ENCODE data around the gene MED13L. TPM values are rescaled to one million over a fixed set of nuclear protein-coding genes. Genes with fewer than 3 reads are reported as not detected.

The MED13L gene
- total RNA-seq, 2 donors from 2014 or later = 121 to 142 TPM

DNA sequence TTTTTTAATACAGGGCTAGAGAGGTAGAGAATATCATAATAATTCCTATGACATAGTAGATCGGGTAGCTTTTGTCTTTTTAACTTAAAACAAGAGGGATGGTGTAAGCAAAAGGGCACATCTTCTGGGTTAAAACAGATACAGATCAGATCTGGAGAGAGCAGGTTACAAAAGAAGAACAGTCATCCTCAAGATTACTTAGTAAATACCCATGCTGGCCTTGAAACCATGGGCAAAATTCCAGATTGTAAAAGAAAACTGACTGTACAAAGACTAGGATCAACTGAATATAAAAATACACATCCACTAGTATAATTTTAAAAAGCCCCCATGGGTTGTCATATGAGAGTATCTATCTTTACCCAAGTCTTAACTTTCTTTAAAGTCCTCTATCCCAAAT, 76.7 kb downstream of the MED13L start:
- DNase-seq (ENCODE audit: low spot score) = no peak
- H3K36me3 Mint-ChIP-seq = no peaks in the 10 kb centered on the region
- H3K27me3 Mint-ChIP-seq = no peaks in the 10 kb centered on the region
- H3K9me3 Mint-ChIP-seq = no peaks in the 10 kb centered on the region
- peak overlapping the region in 1 of 2 donors; percentile 61 for H3K27ac Mint-ChIP-seq
- no peak overlapping the region for H3K4me3 Mint-ChIP-seq
- ATAC-seq = no peak
- H3K4me1 Mint-ChIP-seq (ENCODE audit: low read depth in 2 of 2) = peaks cover 49 to 56% of the 10 kb centered on the region in 2 donors

DNA sequence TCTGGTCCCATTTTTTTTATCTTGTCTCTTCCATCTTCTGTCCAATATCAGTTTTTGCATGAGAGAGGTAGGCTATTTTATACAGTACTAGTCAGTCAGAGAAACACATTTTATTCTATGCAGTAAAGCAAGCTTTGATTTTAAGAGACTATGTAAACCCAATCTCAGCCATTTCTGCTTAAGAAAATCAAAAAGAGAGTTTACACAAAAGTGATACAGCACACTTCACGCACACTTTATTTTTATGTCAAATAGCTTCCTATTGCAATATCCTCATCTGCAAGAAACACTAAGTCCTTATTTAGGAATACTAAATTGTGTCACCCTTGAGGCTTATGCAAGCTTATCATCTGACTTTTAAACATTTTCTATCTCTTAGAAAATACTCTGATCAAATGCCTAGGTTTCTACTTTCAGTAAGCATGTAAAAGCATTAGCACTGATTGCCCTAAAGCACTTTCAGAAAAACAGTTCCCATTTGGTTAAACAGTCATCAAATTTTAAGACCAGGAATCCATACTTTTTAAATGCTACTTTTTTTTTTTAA, 78.3 kb downstream of the MED13L start:
- Mint-ChIP-seq H3K4me1 (ENCODE audit: low read depth in 2 of 2) (peaks cover 57 to 60% of the 10 kb centered on the region in 2 donors), H3K27ac (no peak overlapping the region), H3K36me3 (no peaks in the 10 kb centered on the region), H3K4me3 (no peak overlapping the region), H3K9me3 (no peaks in the 10 kb centered on the region), H3K27me3 (no peaks in the 10 kb centered on the region)
- DNase-seq (ENCODE audit: low spot score) (no peak), ATAC-seq (no peak)

DNA sequence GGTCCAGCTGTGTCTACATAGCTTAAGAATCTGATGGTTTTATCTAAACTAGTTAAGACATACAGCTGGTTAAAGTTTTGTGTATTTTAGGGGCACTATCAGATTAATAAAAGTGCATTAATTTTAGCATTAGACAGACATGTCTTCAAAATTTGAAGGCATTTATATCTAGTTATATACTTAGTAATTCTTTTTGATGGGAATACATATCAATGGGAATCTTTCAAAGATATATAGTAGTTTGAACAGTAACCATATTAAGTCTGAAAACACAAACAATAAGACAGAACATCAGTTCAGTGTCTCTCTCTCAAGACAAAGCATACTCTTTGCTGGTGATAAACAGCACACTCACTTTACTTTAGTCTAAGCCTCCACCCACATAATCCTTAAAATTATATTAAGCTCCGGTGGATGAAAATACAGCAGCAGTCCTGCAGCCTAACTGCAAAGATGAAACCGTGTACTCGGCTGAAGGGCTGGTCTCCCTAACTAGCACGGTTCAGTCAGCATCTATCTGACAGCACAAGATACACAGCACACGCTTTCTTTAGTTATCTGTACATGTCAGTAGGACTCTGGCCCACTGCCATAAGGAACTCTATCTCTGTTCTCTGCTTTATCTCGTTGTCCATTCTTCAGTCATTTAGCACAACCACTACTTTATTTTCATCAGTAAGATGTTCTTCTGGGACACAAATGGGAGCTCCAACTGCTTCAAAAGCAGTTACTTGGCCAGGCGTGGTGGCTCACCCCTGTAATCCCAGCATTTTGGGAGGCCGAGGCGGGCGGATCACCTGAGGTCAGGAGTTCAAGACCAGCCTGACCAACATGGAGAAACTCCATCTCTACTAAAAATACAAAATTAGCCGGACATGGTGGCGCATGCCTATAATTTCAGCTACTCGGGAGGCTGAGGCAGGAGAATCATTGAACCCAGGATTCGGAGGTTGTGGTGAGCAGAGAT, 80.5 kb downstream of the MED13L start:
- no peak overlapping the region for H3K4me3 Mint-ChIP-seq
- no peaks in the 10 kb centered on the region for H3K27me3 Mint-ChIP-seq
- H3K36me3 Mint-ChIP-seq = no peaks in the 10 kb centered on the region
- no peak for ATAC-seq
- DNase-seq (ENCODE audit: low spot score) = no peak
- peaks cover 61 to 72% of the 10 kb centered on the region in 2 donors for H3K4me1 Mint-ChIP-seq (ENCODE audit: low read depth in 2 of 2)
- H3K27ac Mint-ChIP-seq = peak overlapping the region; percentile 84 to 97
- H3K9me3 Mint-ChIP-seq = no peaks in the 10 kb centered on the region

DNA sequence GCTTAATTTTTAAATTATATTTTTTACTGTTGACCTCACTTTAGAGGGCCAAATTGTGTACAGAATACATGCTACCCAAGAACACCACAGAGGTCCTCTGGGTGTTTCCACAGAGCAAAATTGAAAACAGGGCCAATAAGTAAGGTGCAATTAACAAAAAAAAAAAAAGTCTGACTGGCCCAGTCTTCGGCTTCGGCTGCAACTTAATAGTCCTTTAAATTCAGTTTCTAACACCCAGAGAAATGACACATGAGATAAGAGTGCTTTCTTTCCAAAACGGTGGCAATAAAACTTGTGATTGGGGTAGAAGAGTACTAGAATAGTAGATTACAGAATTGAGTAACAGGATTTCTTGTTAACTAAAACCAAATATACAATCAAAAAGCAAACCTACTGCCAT, 81.3 kb downstream of the MED13L start:
- H3K4me3 Mint-ChIP-seq = peak overlapping the region; percentile 20
- peaks cover 59 to 72% of the 10 kb centered on the region in 2 donors for H3K4me1 Mint-ChIP-seq (ENCODE audit: low read depth in 2 of 2)
- no peaks in the 10 kb centered on the region for H3K36me3 Mint-ChIP-seq
- ATAC-seq (peak in 1 of 2 donors; percentile 38), DNase-seq (ENCODE audit: low spot score) (no peak)
- H3K27ac Mint-ChIP-seq = peak overlapping the region; percentile 84 to 97
- no peaks in the 10 kb centered on the region for H3K9me3 Mint-ChIP-seq
- no peaks in the 10 kb centered on the region for H3K27me3 Mint-ChIP-seq

DNA sequence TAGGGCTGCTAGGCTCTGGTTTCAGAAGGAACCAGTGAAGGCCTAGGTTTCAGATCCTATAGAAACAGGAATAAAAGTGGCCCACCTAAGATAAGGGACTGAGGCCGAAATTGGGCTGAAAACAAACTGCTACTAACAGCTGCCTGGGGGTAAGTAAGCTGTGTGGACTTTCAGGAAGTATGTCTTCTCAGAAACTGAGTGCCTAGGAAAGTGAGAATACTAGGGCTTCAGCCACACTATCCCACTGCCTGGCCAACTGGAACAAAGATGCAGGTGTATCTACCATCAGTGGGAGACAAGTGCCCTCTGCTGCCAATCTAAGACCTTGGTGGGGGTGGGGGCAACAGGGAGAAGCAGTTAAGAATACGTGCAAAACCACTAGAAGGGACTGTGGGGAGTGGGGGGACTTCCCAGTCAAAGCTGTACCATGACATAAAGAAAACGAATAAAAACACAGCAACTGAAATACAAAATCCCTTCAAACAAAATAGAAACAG, 82.5 kb downstream of the MED13L start:
- ATAC-seq = peak; percentile 94
- DNase-seq (ENCODE audit: low spot score) = peak; percentile 82
- peak overlapping the region; percentile 84 to 97 for H3K27ac Mint-ChIP-seq
- peaks cover 49 to 74% of the 10 kb centered on the region in 2 donors for H3K4me1 Mint-ChIP-seq (ENCODE audit: low read depth in 2 of 2)
- peak overlapping the region; percentile 83 for H3K4me3 Mint-ChIP-seq
- H3K36me3 Mint-ChIP-seq = no peaks in the 10 kb centered on the region
- no peaks in the 10 kb centered on the region for H3K9me3 Mint-ChIP-seq
- H3K27me3 Mint-ChIP-seq = no peaks in the 10 kb centered on the region

DNA sequence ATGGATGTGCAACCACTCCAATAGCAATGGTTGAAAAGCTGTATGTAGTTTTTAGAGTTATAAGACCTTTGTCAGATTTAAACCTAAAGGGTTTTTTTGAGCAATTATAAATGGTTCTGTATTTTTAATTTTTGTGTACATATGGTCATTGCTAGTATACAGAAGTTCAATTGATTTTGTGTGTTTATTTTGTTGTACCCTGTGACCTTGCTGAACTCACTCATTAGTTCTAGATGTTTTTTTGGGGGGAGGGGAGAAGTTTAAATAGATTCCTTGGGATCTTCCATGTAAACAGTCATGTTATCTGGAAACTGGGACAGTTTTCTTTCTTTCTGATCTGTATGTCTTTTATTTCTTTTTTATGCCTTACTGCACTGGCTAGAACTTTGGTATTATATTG, 87.8 kb downstream of the MED13L start:
- Mint-ChIP-seq H3K4me3 (no peak overlapping the region), H3K36me3 (no peaks in the 10 kb centered on the region), H3K27ac (peak overlapping the region; percentile 10 to 81), H3K27me3 (no peaks in the 10 kb centered on the region), H3K9me3 (no peaks in the 10 kb centered on the region), H3K4me1 (ENCODE audit: low read depth in 2 of 2) (peaks cover 50 to 77% of the 10 kb centered on the region in 2 donors)
- ATAC-seq (no peak), DNase-seq (ENCODE audit: low spot score) (no peak)

DNA sequence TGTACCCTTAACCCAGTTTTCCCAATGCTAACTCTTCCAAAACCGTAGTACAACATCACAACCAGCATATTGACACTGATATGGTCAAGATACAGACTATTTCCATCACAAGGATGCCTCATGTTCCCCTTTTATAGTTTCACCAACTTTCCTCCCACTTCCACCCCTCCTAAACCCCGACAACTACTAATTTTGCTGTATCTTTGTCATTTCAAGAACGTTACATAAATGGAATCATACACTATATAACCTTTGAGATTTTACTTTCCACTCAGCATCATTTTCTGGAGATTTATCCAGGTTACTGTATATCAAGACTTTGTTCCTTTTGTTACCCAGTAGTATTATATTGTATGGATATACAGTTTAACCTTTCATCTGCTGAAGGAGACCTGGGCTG, 88.9 kb downstream of the MED13L start:
- Mint-ChIP-seq H3K4me1 (ENCODE audit: low read depth in 2 of 2) (peaks cover 47 to 77% of the 10 kb centered on the region in 2 donors), H3K27ac (peak overlapping the region; percentile 10 to 81)
- ATAC-seq = no peak

DNA sequence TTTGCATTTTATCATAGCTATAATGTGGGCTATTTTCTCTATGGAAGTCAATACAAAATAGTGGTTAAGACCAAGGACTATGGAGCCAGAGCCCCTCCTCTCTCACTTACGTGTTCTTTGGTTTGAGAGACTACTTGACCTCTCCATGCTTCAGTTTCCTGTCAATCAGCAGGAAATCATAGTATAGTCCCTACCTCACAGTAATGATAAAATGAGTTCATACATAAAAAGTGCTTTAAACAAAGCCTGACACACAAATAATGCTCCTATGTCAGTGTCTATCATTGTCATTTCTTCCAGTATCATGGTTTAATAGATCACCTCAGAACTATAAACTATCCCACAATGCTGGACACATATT, 90.4 kb downstream of the MED13L start:
- ATAC-seq (peak; percentile 83 to 87), DNase-seq (ENCODE audit: low spot score) (no peak)
- Mint-ChIP-seq H3K36me3 (peaks cover 4% of the 10 kb centered on the region), H3K4me3 (peak overlapping the region; percentile 83), H3K9me3 (no peaks in the 10 kb centered on the region), H3K27ac (peak overlapping the region; percentile 88 to 96), H3K27me3 (no peaks in the 10 kb centered on the region), H3K4me1 (ENCODE audit: low read depth in 2 of 2) (peaks cover 50 to 77% of the 10 kb centered on the region in 2 donors)

More for the DNA sequence above, 88.9 kb downstream of the MED13L start:
- Mint-ChIP-seq H3K36me3 (no peaks in the 10 kb centered on the region), H3K27me3 (no peaks in the 10 kb centered on the region), H3K9me3 (no peaks in the 10 kb centered on the region), H3K4me3 (peak overlapping the region; percentile 38)
- no peak for DNase-seq (ENCODE audit: low spot score)

DNA sequence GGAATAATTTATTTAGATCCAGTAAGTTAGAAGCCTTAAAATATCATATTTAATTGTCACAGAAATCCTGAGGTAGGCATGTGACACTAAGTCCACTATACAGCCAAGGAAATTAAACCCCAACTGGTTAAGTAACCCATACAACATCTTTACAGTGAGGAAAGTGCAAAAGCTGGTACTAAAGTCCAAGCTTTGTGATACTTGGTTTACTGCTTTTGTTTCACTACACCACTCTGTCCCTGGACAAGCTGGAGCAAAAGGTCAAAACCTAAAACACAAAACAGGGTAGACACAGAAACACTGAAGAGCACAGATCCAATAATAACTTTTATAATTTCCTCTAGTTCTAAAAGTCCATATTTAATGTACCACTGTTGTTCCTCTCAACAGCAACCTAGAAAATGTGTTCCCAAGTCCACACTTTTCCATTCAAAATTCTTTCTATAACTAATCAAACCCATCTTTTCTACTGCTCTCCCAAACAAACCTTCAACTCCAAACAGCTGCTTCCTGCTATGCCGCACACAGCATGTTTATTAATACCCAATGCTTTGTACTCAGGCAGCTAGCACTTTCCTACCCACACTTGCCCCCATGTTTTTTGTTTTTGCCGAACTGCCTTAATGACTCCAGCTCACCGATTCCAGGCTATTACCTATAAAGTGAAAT, 90.9 kb downstream of the MED13L start:
- DNase-seq (ENCODE audit: low spot score) (no peak), ATAC-seq (no peak)
- no peaks in the 10 kb centered on the region for H3K27me3 Mint-ChIP-seq
- H3K4me1 Mint-ChIP-seq (ENCODE audit: low read depth in 2 of 2) = peaks cover 53 to 81% of the 10 kb centered on the region in 2 donors
- H3K27ac Mint-ChIP-seq = peak overlapping the region; percentile 88 to 96
- peak overlapping the region; percentile 83 for H3K4me3 Mint-ChIP-seq
- H3K36me3 Mint-ChIP-seq = peaks cover 4% of the 10 kb centered on the region
- H3K9me3 Mint-ChIP-seq = no peaks in the 10 kb centered on the region

DNA sequence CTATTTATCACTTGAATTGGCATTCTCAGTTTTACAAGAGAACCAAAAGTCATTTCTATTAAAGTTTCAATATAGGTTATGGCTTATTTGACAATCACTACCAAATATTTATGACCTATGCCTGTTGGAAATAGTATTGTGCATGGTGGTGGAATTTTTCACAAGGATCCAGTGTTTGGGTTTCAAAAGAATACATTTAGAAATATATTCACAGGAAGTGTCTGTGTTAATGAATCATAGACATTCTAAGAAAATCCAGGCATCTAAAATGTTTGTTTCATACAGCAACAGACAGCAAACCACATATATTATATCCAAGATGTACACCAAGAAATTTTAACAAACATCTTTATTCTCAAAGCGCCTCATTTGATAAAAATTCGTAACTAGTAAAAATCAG, 92.7 kb downstream of the MED13L start:
- no peaks in the 10 kb centered on the region for H3K9me3 Mint-ChIP-seq
- H3K27me3 Mint-ChIP-seq = no peaks in the 10 kb centered on the region
- peaks cover 52 to 73% of the 10 kb centered on the region in 2 donors for H3K4me1 Mint-ChIP-seq (ENCODE audit: low read depth in 2 of 2)
- peak overlapping the region; percentile 55 for H3K4me3 Mint-ChIP-seq
- peak overlapping the region; percentile 88 to 96 for H3K27ac Mint-ChIP-seq
- H3K36me3 Mint-ChIP-seq = peaks cover 4% of the 10 kb centered on the region
- peak in 1 of 2 donors; percentile 41 for ATAC-seq
- DNase-seq (ENCODE audit: low spot score) = no peak

DNA sequence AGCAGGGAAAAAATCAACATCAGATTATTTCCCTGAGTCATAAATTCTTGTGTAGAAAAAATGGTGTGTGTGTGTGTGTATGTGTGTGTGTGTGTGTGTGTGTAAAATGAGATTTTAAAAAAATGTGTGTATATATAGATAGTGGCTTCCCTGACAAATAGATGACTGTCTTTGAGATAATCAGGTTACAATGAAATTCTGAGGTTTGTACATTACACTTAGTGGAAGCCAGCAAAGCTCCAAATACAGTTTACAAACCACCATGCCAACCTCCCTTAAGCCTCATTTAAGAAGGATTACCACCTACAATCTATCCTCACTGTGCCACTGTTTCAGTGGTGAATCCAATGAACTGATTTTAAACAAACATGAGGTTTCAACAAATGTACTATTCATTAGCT, 93.8 kb downstream of the MED13L start:
- ATAC-seq (peak in 1 of 2 donors; percentile 32), DNase-seq (ENCODE audit: low spot score) (no peak)
- H3K9me3 Mint-ChIP-seq = no peaks in the 10 kb centered on the region
- peaks cover 44 to 62% of the 10 kb centered on the region in 2 donors for H3K4me1 Mint-ChIP-seq (ENCODE audit: low read depth in 2 of 2)
- H3K36me3 Mint-ChIP-seq = peaks cover 4% of the 10 kb centered on the region
- no peaks in the 10 kb centered on the region for H3K27me3 Mint-ChIP-seq
- peak overlapping the region; percentile 55 for H3K4me3 Mint-ChIP-seq
- peak overlapping the region; percentile 88 to 96 for H3K27ac Mint-ChIP-seq

DNA sequence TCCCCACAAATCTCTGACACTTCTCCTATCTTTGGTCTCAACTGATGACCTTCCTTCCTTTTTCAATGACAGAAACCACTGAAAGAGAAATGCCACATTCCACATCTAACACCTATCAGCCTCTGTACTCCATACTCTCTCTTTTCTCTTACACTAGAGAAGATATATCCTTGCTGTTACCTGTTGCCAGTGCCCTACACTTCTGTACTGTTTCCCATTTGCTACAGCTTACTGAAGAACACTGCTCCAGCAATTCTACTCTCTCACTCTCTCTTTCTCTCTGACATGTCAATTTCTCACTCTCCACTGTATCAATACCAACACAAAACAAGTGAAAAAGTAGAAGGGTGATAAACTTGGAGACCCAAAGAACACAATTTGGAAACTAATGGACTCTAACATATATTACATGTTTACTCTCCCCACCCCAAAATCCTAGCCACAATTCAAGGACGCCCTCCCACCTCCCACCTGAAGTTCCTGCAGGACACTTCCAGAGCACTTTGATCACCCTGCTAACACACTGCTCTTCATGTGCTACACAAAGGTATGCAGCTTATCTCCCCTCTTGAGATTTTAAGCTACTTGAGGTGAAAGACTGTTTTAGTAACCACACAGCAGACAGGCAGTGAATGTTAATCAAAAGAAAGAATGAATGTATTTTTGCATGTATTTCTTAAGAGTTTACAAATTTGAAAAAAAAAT, 95.0 kb downstream of the MED13L start:
- H3K4me1 Mint-ChIP-seq (ENCODE audit: low read depth in 2 of 2) = peaks cover 35 to 53% of the 10 kb centered on the region in 2 donors
- ATAC-seq = no peak
- H3K9me3 Mint-ChIP-seq = no peaks in the 10 kb centered on the region
- no peaks in the 10 kb centered on the region for H3K27me3 Mint-ChIP-seq
- H3K36me3 Mint-ChIP-seq = peaks cover 4% of the 10 kb centered on the region
- DNase-seq (ENCODE audit: low spot score) = no peak
- H3K4me3 Mint-ChIP-seq = peak overlapping the region; percentile 43
- H3K27ac Mint-ChIP-seq = peak overlapping the region; percentile 24 to 28

DNA sequence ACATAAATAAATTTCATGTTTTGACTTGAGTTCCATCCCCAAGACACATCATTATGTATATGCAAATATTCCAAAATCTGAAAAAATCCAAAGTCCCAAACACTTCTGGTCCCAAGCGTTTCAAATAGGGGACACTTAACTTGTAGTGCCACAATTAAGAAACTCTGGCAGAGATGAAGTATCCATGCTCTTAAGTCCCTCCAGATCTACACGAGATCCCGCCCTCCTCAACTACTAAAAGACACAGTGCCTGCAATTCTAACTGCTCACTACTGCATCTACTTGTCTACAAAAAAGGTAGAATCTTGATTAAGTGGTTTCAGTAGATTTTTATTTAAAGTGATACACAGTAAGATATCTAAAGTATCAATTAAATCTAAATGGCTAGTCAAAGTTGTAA, 97.0 kb downstream of the MED13L start:
- no peak for DNase-seq (ENCODE audit: low spot score)
- Mint-ChIP-seq H3K9me3 (peaks cover 4% of the 10 kb centered on the region), H3K27me3 (no peaks in the 10 kb centered on the region), H3K4me1 (ENCODE audit: low read depth in 2 of 2) (peaks cover 35 to 48% of the 10 kb centered on the region in 2 donors), H3K4me3 (no peak overlapping the region), H3K36me3 (peaks cover 4% of the 10 kb centered on the region), H3K27ac (no peak overlapping the region)
- no peak for ATAC-seq

All from natural killer cell treated with Interleukin-12 subunit alpha and Interleukin-12 subunit beta and Interleukin-15 and Interleukin-18, amount 100 ng/mL, for 72 hours (primary cell).